K562 (cell line): ENCODE data around the gene RAP1A. TPM values are rescaled to one million over a fixed set of nuclear protein-coding genes. Genes with fewer than 3 reads are reported as not detected.

Source experiments
- ATAC-seq: fragments of 200-7000 bp; cut with Tn5 transposase; 3 replicates; pipeline ENCODE4 v1.9.1; 2020; ENCODE audit warnings: moderate library complexity
- BruUV-seq: library from RNA; stranded (reverse); fragments of 400-500 nt; replicated peaks from 2 replicates; lab custom pipeline; 2021; lab: Mats Ljungman, UMichigan
- CTCF ChIA-PET: fragments of 300-600 bp; formaldehyde crosslinking; extraction: SDS; loops from one replicate; lab custom pipeline; 2021; ENCODE audit warnings: low intra/inter-chr PET ratio; lab: Yijun Ruan, JAX
- POLR2A ChIA-PET: fragments of 300-600, 350-650 bp; sonication (Branson Sonifier 250); formaldehyde crosslinking; extraction: SDS; loops from one replicate; lab custom pipeline; 2021; ENCODE audit warnings: antibody characterized with exemption, inconsistent platforms; lab: Yijun Ruan, JAX
- DNase-seq, 4 experiments: peaks; one replicate each; pipeline versions ENCODE4 v3.0.0 to v3.0.0-alpha.2; 2011 to 2018; ENCODE audit warnings: low spot score in 3 of 4, mixed read lengths in 3 of 4; ENCODE audit errors: extremely low read depth in 1 of 4
- FAIRE-seq: peaks from 2 replicates; lab custom pipeline; 2011; peaks lifted over from hg19 to GRCh38; lab: Jason Lieb, UNC
- H2AFZ ChIP-seq: 2 replicates; pipeline ENCODE4 v1.6.0; 2011; ENCODE audit warnings: low read depth, low read length, control low read depth, inconsistent platforms
- H3K27ac ChIP-seq: fragments of 200-600 bp; 3 replicates; pipeline ENCODE4 v1.8.0; 2011; ENCODE audit warnings: low read depth, mild to moderate bottlenecking, control low read depth, inconsistent platforms, low read length, moderate library complexity, mixed read lengths; ENCODE audit errors: extremely low read depth
- H3K27me3 ChIP-seq, 2 experiments: fragments of 300-600 bp in 1 of 2; 2 replicates in 1 of 2; 3 replicates in 1 of 2; pipeline versions ENCODE4 v1.6.0 to v1.8.0; 2011; ENCODE audit warnings: inconsistent platforms in 2 of 2, low read length in 2 of 2, mild to moderate bottlenecking in 1 of 2, mixed read lengths in 1 of 2, moderate library complexity in 1 of 2; ENCODE audit not compliant: control insufficient read depth in 2 of 2, insufficient read depth in 2 of 2
- H3K36me3 ChIP-seq: fragments of 300-600 bp; 3 replicates; pipeline ENCODE4 v1.8.0; 2011; ENCODE audit warnings: mild to moderate bottlenecking, low read length, inconsistent platforms; ENCODE audit not compliant: control insufficient read depth, insufficient read depth
- H3K4me1 ChIP-seq, 2 experiments: fragments of 200-600 bp in 1 of 2; replicated peaks in 1 of 2; 2 replicates in 1 of 2; 3 replicates in 1 of 2; pipeline versions ENCODE4 v1.5.1 to v1.8.0; 2011; ENCODE audit warnings: inconsistent platforms in 2 of 2, low read length in 2 of 2, mild to moderate bottlenecking in 1 of 2, mixed read lengths in 1 of 2, moderate library complexity in 1 of 2; ENCODE audit not compliant: control insufficient read depth in 2 of 2, insufficient read depth in 2 of 2
- H3K4me2 ChIP-seq: 2 replicates; pipeline ENCODE4 v1.6.1; 2011; ENCODE audit warnings: low read length, control low read depth, inconsistent platforms, mixed read lengths; ENCODE audit not compliant: insufficient read depth
- H3K4me3 ChIP-seq: fragments of 200-600 bp; sonication (generic), shearing (Covaris generic); 2 replicates; pipeline ENCODE4 v1.5.1; 2016; ENCODE audit warnings: control low read depth, inconsistent platforms
- H3K79me2 ChIP-seq: fragments of 200-600 bp; 3 replicates; pipeline ENCODE4 v1.8.0; 2011; ENCODE audit warnings: low read length, inconsistent platforms; ENCODE audit not compliant: control insufficient read depth, insufficient read depth
- H3K9ac ChIP-seq, 2 experiments: 2 replicates each; pipeline versions ENCODE4 v1.6.0 to v1.6.1; 2011; ENCODE audit warnings: low read depth in 2 of 2, low read length in 2 of 2, control low read depth in 1 of 2, inconsistent platforms in 1 of 2, mild to moderate bottlenecking in 1 of 2, mixed read lengths in 1 of 2; ENCODE audit not compliant: insufficient read depth in 1 of 2
- H3K9me1 ChIP-seq: one replicate; pipeline ENCODE4 v1.6.0; 2011; ENCODE audit warnings: inconsistent platforms, mild to moderate bottlenecking, low read length, moderate library complexity; ENCODE audit not compliant: control insufficient read depth, insufficient read depth
- H3K9me3 ChIP-seq: replicated peaks from 2 replicates; pipeline ENCODE4 v1.5.1; 2011; ENCODE audit warnings: low read depth, low read length, inconsistent platforms; ENCODE audit not compliant: control insufficient read depth, insufficient read depth
- H4K20me1 ChIP-seq: replicated peaks from 2 replicates; pipeline ENCODE4 v1.6.1; 2011; ENCODE audit warnings: low read length, inconsistent platforms, mixed read lengths; ENCODE audit not compliant: control insufficient read depth, insufficient read depth
- FOXM1 ChIP-seq, 2 experiments: fragments of 450-650 bp in 1 of 2; sonication (generic) in 1 of 2; formaldehyde crosslinking in 1 of 2; IDR thresholded peaks; 2 replicates each; pipeline versions ENCODE4 v1.6.1 to v1.9.0; 2017 to 2022; ENCODE audit warnings: low read depth in 2 of 2, mild to moderate bottlenecking in 2 of 2, missing genetic modification reagents in 1 of 2, moderate library complexity in 1 of 2
- HDAC8 ChIP-seq: fragments of 450-650 bp; IDR thresholded peaks from 2 replicates; pipeline ENCODE4 v1.6.1; 2016; ENCODE audit warnings: mild to moderate bottlenecking, missing genetic modification characterization, moderate library complexity, missing compliant biosample characterization
- POLR2H ChIP-seq: IDR thresholded peaks from 2 replicates; pipeline ENCODE4 v1.6.1; 2016; ENCODE audit warnings: missing genetic modification characterization, low read depth, mild to moderate bottlenecking, control low read depth, missing compliant biosample characterization, moderate library complexity
- PYGO2 ChIP-seq: fragments of 450-650 bp; IDR thresholded peaks from 2 replicates; pipeline ENCODE4 v1.6.1; 2016; ENCODE audit warnings: mild to moderate bottlenecking, missing genetic modification characterization, moderate library complexity, missing compliant biosample characterization
- TEAD1 ChIP-seq, 2 experiments: fragments of 450-650 bp in 1 of 2; sonication (generic) in 1 of 2; formaldehyde crosslinking; IDR thresholded peaks; 2 replicates each; pipeline versions ENCODE4 v1.4.0 to v1.8.0; 2020 to 2022; ENCODE audit warnings: mild to moderate bottlenecking in 2 of 2, missing genetic modification reagents in 1 of 2
- ZNF398 ChIP-seq: fragments of 250-450 bp; sonication (Bioruptor Pico); IDR thresholded peaks from 2 replicates; pipeline ENCODE4 v1.8.0; 2021; ENCODE audit warnings: moderate library complexity, mild to moderate bottlenecking, inconsistent platforms
- ZNF551 ChIP-seq: fragments of 250-450 bp; sonication (Bioruptor Pico); IDR thresholded peaks from 2 replicates; pipeline ENCODE4 v1.5.0; 2021; ENCODE audit warnings: mild to moderate bottlenecking, moderate library complexity
- ZNF764 ChIP-seq: fragments of 250-450 bp; sonication (Bioruptor Pico); IDR thresholded peaks from 2 replicates; pipeline ENCODE4 v1.4.0; 2020; ENCODE audit warnings: low read depth, mild to moderate bottlenecking, moderate library complexity
- WGBS: fragments of 100-300 bp; shearing (Covaris generic); methylation state at CpG from one replicate; pipeline ENCODE4 v1.1.6; 2016; ENCODE audit warnings: low coverage, mixed read lengths; ENCODE audit not compliant: insufficient coverage; ENCODE audit errors: missing lambda C conversion rate; 5-methylcytosine and 5-hydroxymethylcytosine counted together
- in situ Hi-C: fragments of 300-500 bp; cut with MboI; formaldehyde crosslinking; loops from 4 replicates; pipeline ENCODE4 v1.15.0; 2018; ENCODE audit warnings: inconsistent platforms, mixed read lengths
- intact Hi-C: fragments of 100-400 bp; cut with micrococcal nuclease; formaldehyde crosslinking; loops from 2 replicates; pipeline ENCODE4 v1.14.2; 2022
- polyA plus RNA-seq, 8 experiments: library from polyadenylated mRNA; depleted of rRNA in 4 of 8; stranded (reverse) in 5 of 8; unstranded in 3 of 8; fragments of >200 nt; fragmentation: Nextera tagmentation in 2 of 8; fragmentation: Illumina TruSeq in 1 of 8; extraction: Ambion mirVana in 2 of 8; extraction: Trizol in 1 of 8; gene quantifications; 2 replicates each; pipeline versions ENCODE4 v1.2.1 to v1.2.3, GENCODE V29; 2011 to 2014; ENCODE audit warnings: inconsistent platforms in 1 of 8, missing spikeins in 1 of 8
- total RNA-seq, 7 experiments: library from RNA; depleted of rRNA in 6 of 7; stranded (reverse); fragments of >200 nt in 6 of 7; fragmentation: Illumina TruSeq in 2 of 7; extraction: Trizol in 2 of 7; gene quantifications; 2 replicates each; pipeline versions ENCODE4 v1.2.1 to v1.2.3, GENCODE V29; 2011 to 2021; ENCODE audit warnings: low replicate concordance in 1 of 7

RAP1A gene
- total and polyA plus RNA-seq, 9 of the 15 experiments (the other 6 are each of a cell fraction or from before 2014, with no cell fraction given), result 13.4 to 86.2 (median 32.5) TPM

DNA sequence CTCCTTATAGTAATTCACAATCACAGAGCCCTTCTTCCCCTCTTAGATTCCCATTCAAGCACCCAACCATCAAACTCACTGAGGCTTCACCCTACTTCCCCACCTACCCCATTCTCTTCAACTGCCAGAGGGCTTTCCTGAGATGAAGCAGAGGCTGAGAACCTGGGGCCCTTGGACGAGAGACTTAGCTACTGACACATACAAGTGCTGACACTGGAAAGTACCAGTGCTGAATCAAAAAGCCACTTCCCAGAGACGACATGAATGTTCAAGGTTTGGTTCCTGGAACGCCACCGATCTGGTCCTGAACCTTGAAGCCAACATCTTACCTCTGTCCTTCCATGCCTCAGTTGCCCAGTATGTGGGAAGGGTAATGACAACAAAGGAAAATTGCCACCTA is 16.6 kb upstream of the RAP1A start:
- in situ Hi-C loops (no loop called here), intact Hi-C loops (no loop called here)
- ATAC-seq, result no peak
- DNase-seq, result no peak
- Histone ChIP-seq H3K9ac (no peak overlapping the region), H3K79me2 (no peaks in the 10 kb centered on the region), H3K36me3 (no peaks in the 10 kb centered on the region), H4K20me1 (no peaks in the 10 kb centered on the region), H3K9me1 (no peaks in the 10 kb centered on the region), H3K4me1 (peaks cover 0 to 14% of the 10 kb centered on the region in 2 experiments; a peak in 3 of 5 replicates), H3K27me3 (no peaks in the 10 kb centered on the region), H3K4me2 (no peak overlapping the region), H3K4me3 (no peak overlapping the region), H2AFZ (peak overlapping the region; percentile 40; the same call in 1 of the 2 replicates), H3K27ac (no peak overlapping the region), H3K9me3 (peaks cover 12% of the 10 kb centered on the region)
- no TSS peak for BruUV-seq
- no peak for TF ChIP-seq PYGO2
- TF ChIP-seq POLR2H (tag), result no peak
- no peak for TF ChIP-seq FOXM1 (IDR thresholded peaks at IDR 0.05; ENCODE audit: low read depth)
- no peak for TF ChIP-seq FOXM1 (CRISPR knock-in tag; IDR thresholded peaks at IDR 0.05; ENCODE audit: low read depth)
- no peak for TF ChIP-seq ZNF551 (CRISPR knock-in tag)
- no peak for TF ChIP-seq ZNF764 (CRISPR knock-in tag)
- TF ChIP-seq TEAD1 (CRISPR knock-in tag; IDR thresholded peaks at IDR 0.05), result no peak
- TF ChIP-seq ZNF398 (CRISPR knock-in tag), result no peak
- no peak for TF ChIP-seq HDAC8 (tag)
- FAIRE-seq, result no peak
- 35% methylated on average over 4 of the region's 4 CpGs for WGBS
- POLR2A ChIA-PET, result interaction anchor here (0.6 to 2.2 kb wide), 4 partner anchors 9 to 16 kb away, joined by 3 to 8 read pairs (median 5); partner anchors contain the start of gene RAP1A
- CTCF ChIA-PET, result no interaction called here
